DMS114 treated with DMSO at 0.1 percent for 48 hours (cell line): ENCODE measurements around the gene UNC13C.

Experiments used
- DNase-seq: peaks from one replicate; lab custom pipeline; 2025; ENCODE audit not compliant: unreplicated experiment; lab: John Stamatoyannopoulos, UW

Gene UNC13C

GRCh38 chr15:54620916-54621315 lies 642.7 kb downstream of the UNC13C start:
- DNase-seq = no peak

DNA sequence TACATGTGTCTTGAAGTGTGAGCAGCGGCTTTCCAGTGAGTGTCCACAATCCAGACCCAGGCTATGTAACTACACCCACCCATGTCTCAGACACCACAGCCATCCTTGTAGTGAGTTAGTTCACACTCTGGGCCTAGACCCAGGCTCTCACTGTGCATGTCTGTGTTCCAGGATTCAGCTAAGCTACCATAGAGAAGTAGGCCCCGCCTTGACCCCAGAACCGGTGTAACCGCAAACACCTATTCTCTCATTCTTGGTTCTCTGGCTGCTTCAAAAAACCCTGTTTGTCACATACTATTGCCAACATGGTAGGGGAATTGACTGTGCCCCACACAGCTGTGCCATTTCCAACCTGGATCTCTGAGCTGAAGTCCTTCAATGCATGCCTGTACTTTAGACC lies 657.9 kb downstream of the UNC13C start:
- no peak for DNase-seq

- DNase-seq = no peak
These were observed 660.4 kb downstream of the UNC13C start for GRCh38 chr15:54638666-54639065.

DNA sequence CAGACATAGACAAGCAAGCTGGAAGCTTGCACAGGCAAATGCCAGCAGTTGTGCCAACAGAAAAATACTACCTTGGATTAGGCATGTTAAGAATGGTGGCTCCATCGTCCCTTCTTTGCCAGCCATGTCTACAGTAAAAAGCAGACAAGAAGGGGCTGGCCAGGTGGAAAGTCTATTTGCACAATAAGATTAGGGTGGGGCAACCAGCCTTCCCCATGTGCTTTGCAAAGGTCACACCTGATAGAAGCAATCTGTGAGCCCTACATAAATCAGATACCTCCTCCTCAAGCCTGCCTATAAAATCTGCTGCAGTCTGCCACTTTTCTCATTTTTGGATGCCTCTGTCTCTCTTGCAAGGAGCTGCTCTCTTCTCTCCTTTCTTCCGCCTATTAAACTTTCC lies 662.6 kb downstream of the UNC13C start:
- no peak for DNase-seq

- no peak for DNase-seq
These were observed 666.6 kb downstream of the UNC13C start for GRCh38 chr15:54644796-54645195.

DNA sequence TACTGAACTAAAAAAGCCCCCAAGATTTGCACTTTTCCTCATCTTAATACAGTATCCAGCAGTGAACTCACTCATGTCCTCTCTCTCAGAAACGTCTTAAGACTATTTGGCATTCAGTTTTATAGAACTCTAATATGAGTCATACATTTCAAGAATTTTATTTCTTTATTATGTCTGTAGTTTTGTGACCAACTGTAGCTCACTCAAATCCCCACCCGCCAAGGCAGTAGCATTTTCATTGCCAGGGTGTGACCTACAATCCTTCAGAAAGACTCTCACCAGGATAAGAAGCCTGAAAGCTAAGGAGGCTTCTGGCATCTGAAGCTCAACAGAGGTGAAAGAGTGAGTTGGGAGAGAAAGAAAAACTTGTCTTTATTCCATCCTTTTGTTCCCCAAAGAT lies 681.4 kb downstream of the UNC13C start:
- no peak for DNase-seq

DNA sequence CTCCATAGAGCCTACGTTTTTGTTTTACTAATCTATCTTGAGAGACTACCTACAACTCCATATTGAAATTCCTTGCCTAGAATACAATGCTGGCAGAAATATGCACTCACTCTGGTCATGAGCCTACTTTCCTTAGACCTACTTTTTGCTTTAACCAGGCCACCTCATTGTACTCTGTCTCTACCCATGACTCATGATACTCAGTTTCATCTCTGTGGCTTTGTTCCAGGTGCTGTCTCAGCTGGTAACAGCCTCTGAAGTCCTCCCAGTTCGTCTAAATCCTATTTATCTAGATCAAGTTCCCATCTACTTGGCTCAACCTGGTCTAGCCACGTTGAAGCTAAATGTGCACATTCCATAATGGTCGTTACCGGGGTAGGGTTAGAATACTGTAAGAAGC lies 682.1 kb downstream of the UNC13C start:
- no peak for DNase-seq

DNA sequence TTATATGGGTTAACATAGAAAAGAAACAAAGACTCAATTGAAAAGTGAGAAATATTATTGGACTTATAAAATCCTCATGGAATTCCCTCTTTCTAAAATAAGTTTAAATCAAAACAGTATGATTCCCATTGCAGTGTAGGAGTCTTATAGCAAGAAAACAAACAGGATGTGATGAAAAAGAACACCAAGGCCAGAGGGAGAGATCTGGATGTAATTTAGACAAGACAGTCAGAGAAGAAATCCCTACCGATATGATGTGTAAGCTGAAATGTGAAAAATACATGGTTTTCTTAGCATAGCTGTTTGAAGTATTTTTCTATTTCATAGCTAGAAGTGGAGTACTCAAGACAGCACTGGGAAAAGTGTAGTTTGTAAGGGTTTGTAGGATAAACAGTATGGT lies 697.0 kb downstream of the UNC13C start:
- no peak for DNase-seq

DNA sequence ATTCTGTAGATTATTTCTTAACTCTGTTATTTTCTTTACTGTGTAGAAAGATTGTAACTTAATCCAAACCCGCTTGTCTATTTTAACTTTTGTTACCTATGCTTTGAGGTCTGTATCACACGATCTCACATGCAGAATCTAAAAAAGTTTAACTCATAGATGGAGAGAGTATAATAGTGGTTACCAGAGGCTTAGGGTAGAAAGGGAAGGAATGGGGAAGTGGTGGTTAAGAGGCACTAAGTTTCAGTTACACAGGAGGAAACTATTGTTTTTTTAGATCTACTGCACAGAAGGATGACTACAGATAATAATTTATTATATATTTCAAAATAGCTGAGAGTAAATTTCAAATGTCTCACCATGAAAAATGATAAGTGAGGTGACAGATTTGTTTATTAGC lies 703.3 kb downstream of the UNC13C start:
- DNase-seq = no peak
